HCT116 (cell line): ENCODE data around the gene ALDH1L2.

Experiments
- CTCF ChIP-seq, 3 experiments: fragments of 200-600 bp in 1 of 3; sonication (generic) in 1 of 3; IDR thresholded peaks in 2 of 3; conservative IDR thresholded peaks in 1 of 3; 2 replicates each; pipeline ENCODE4 v1.5.1; 2012 to 2017; ENCODE audit warnings: low read depth in 2 of 3, low read length in 2 of 3, antibody characterized with exemption in 1 of 3, borderline replicate concordance in 1 of 3, control low read depth in 1 of 3, mild to moderate bottlenecking in 1 of 3, mixed read lengths in 1 of 3, mixed run types in 1 of 3, moderate library complexity in 1 of 3; ENCODE audit not compliant: insufficient read depth in 1 of 3
- EZH2phosphoT487 ChIP-seq: fragments of 200-600 bp; IDR thresholded peaks from 2 replicates; pipeline ENCODE4 v1.6.1; 2018; ENCODE audit warnings: antibody characterized with exemption, borderline replicate concordance
- POLR2AphosphoS5 ChIP-seq: IDR thresholded peaks from 2 replicates; pipeline ENCODE4 v1.6.1; 2011; ENCODE audit warnings: mild to moderate bottlenecking, low read depth, low read length, moderate library complexity
- SIN3A ChIP-seq: IDR thresholded peaks from 2 replicates; pipeline ENCODE4 v1.6.1; 2012; ENCODE audit warnings: low read depth
- SP1 ChIP-seq: IDR thresholded peaks from 2 replicates; pipeline ENCODE4 v1.6.1; 2012; ENCODE audit warnings: low read depth
- TF ChIP-seq, protein P1 (sequence below): IDR thresholded peaks from 2 replicates; pipeline ENCODE4 v1.6.1; 2012; ENCODE audit warnings: low read depth

DNA sequence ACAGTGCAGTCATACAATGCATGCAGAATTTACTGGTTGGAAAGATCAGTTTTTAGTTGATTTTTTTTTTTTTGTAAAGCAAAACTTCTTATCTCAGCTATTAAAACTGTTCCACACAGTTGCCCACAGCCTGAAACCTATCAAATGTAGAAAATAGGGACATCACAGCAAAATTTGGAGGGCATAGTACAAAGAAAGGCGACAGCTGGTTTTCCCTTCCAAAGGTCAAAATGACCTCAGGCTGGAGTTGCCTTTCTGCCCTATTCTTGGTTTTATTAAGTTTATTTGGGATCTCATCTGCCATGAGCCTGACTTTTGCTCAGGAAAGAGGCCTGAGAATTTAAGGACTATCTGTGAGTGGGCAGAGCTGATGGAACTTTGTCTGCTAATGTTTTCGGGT is 69.7 kb downstream of the ALDH1L2 start:
- TF ChIP-seq CTCF (IDR thresholded peaks at IDR 0.05 in 2 of 3, conservative IDR thresholded peaks at IDR 0.05 in 1 of 3; ENCODE audit: borderline replicate concordance in 1 of 3, insufficient read depth in 1 of 3, low read depth in 2 of 3, low read length in 2 of 3), result no peak
- TF ChIP-seq, protein P1, sequence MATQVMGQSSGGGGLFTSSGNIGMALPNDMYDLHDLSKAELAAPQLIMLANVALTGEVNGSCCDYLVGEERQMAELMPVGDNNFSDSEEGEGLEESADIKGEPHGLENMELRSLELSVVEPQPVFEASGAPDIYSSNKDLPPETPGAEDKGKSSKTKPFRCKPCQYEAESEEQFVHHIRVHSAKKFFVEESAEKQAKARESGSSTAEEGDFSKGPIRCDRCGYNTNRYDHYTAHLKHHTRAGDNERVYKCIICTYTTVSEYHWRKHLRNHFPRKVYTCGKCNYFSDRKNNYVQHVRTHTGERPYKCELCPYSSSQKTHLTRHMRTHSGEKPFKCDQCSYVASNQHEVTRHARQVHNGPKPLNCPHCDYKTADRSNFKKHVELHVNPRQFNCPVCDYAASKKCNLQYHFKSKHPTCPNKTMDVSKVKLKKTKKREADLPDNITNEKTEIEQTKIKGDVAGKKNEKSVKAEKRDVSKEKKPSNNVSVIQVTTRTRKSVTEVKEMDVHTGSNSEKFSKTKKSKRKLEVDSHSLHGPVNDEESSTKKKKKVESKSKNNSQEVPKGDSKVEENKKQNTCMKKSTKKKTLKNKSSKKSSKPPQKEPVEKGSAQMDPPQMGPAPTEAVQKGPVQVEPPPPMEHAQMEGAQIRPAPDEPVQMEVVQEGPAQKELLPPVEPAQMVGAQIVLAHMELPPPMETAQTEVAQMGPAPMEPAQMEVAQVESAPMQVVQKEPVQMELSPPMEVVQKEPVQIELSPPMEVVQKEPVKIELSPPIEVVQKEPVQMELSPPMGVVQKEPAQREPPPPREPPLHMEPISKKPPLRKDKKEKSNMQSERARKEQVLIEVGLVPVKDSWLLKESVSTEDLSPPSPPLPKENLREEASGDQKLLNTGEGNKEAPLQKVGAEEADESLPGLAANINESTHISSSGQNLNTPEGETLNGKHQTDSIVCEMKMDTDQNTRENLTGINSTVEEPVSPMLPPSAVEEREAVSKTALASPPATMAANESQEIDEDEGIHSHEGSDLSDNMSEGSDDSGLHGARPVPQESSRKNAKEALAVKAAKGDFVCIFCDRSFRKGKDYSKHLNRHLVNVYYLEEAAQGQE, result no peak
- TF ChIP-seq SIN3A, result no peak
- TF ChIP-seq SP1, result no peak
- no peak for TF ChIP-seq EZH2phosphoT487
- no peak for TF ChIP-seq POLR2AphosphoS5
